ENCODE results near the gene MRAP2.

DNA sequence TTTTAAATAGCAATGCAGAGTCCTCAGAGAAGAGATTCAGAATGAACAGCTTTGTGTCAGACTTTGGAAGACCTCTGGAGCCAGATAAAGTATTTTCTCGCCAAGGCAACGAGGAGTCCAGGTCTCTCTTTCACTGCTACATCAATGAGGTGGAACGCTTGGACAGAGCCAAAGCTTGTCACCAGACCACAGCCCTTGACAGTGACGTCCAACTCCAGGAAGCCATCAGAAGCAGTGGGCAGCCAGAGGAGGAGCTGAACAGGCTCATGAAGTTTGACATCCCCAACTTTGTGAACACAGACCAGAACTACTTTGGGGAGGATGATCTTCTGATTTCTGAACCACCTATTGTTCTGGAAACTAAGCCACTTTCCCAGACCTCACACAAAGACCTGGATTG is 55.5 kb downstream of the MRAP2 start:
- TF ChIP-seq, protein P1, sequence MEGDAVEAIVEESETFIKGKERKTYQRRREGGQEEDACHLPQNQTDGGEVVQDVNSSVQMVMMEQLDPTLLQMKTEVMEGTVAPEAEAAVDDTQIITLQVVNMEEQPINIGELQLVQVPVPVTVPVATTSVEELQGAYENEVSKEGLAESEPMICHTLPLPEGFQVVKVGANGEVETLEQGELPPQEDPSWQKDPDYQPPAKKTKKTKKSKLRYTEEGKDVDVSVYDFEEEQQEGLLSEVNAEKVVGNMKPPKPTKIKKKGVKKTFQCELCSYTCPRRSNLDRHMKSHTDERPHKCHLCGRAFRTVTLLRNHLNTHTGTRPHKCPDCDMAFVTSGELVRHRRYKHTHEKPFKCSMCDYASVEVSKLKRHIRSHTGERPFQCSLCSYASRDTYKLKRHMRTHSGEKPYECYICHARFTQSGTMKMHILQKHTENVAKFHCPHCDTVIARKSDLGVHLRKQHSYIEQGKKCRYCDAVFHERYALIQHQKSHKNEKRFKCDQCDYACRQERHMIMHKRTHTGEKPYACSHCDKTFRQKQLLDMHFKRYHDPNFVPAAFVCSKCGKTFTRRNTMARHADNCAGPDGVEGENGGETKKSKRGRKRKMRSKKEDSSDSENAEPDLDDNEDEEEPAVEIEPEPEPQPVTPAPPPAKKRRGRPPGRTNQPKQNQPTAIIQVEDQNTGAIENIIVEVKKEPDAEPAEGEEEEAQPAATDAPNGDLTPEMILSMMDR (IDR thresholded peaks at IDR 0.05) = no peak
- TF ChIP-seq POLR2AphosphoS5 (IDR thresholded peaks at IDR 0.05) = no peak

Data from breast epithelium (tissue), 3 donors.